Duodenal mucosa (tissue), 2 donors: Measurements from ENCODE around the gene TEX2.

ENCODE experiments used
- H3K27ac ChIP-seq: one replicate; pipeline ENCODE4 v1.7.0; 2013; ENCODE audit warnings: low read depth, low read length
- H3K27me3 ChIP-seq, 2 donors: one replicate each; pipeline ENCODE4 v1.7.0; 2013; ENCODE audit warnings: low read length in 2 of 2, control low read depth in 1 of 2; ENCODE audit not compliant: insufficient read depth in 2 of 2, control insufficient read depth in 1 of 2
- H3K36me3 ChIP-seq, 2 donors: one replicate each; pipeline ENCODE4 v1.7.0; 2013; ENCODE audit warnings: low read length in 2 of 2, control low read depth in 1 of 2; ENCODE audit not compliant: insufficient read depth in 2 of 2, control insufficient read depth in 1 of 2
- H3K4me1 ChIP-seq, 2 donors: one replicate each; pipeline ENCODE4 v1.7.0; 2013; ENCODE audit warnings: low read length in 2 of 2, control low read depth in 1 of 2; ENCODE audit not compliant: insufficient read depth in 2 of 2, control insufficient read depth in 1 of 2
- H3K4me3 ChIP-seq, 2 donors: one replicate each; pipeline ENCODE4 v1.7.0; 2013; ENCODE audit warnings: low read length in 2 of 2, low read depth in 1 of 2
- H3K9ac ChIP-seq, 2 donors: one replicate each; pipeline ENCODE4 v1.7.0; 2013; ENCODE audit warnings: low read length in 2 of 2, low read depth in 1 of 2
- H3K9me3 ChIP-seq, 2 donors: one replicate each; pipeline ENCODE4 v1.7.0; 2013; ENCODE audit warnings: low read length in 2 of 2, control low read depth in 1 of 2; ENCODE audit not compliant: control insufficient read depth in 1 of 2

TEX2 gene

GRCh38 chr17:64109400-64109799 lies 153.7 kb downstream of the TEX2 start:
- Histone ChIP-seq H3K27me3 (no peaks in the 10 kb centered on the region), H3K36me3 (no peaks in the 10 kb centered on the region), H3K9me3 (no peaks in the 10 kb centered on the region), H3K9ac (no peak overlapping the region), H3K27ac (no peak overlapping the region), H3K4me1 (peaks cover 33 to 44% of the 10 kb centered on the region in 2 donors), H3K4me3 (no peak overlapping the region)

GRCh38 chr17:64107500-64108236 lies 155.4 kb downstream of the TEX2 start:
- H3K36me3 ChIP-seq: no peaks in the 10 kb centered on the region
- no peaks in the 10 kb centered on the region for H3K9me3 ChIP-seq
- H3K27ac ChIP-seq: no peak overlapping the region
- H3K27me3 ChIP-seq: no peaks in the 10 kb centered on the region
- H3K9ac ChIP-seq: no peak overlapping the region
- H3K4me3 ChIP-seq: no peak overlapping the region
- peaks cover 36 to 45% of the 10 kb centered on the region in 2 donors for H3K4me1 ChIP-seq

DNA sequence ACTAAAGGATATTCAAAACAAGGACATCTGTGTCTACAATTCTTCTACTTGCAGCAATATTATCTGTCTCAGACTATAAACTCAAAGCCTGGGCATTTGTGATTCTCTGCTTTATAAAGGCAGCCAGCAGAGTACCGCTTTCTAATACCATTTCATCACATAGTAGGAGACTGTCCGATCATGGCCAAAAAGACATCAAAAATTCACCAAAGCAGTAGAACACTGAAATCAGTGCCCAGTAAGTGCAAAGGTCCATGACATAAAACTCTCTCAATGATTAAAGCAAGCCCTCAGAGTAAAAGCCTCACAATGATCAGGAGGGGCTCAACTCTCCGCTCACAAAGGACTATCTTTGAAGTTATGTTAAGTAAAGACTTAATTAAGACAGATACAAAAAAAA lies 156.1 kb downstream of the TEX2 start:
- Histone ChIP-seq H3K4me3 (no peak overlapping the region), H3K9ac (no peak overlapping the region), H3K36me3 (no peaks in the 10 kb centered on the region), H3K27ac (no peak overlapping the region), H3K9me3 (no peaks in the 10 kb centered on the region), H3K27me3 (no peaks in the 10 kb centered on the region), H3K4me1 (peaks cover 36 to 51% of the 10 kb centered on the region in 2 donors)

- no peak overlapping the region for H3K27ac ChIP-seq
- H3K4me3 ChIP-seq: no peak overlapping the region
- H3K27me3 ChIP-seq: no peaks in the 10 kb centered on the region
- H3K4me1 ChIP-seq: peaks cover 51 to 61% of the 10 kb centered on the region in 2 donors
- H3K9ac ChIP-seq: no peak overlapping the region
- H3K36me3 ChIP-seq: peaks cover 0 to 3% of the 10 kb centered on the region in 2 donors
- H3K9me3 ChIP-seq: no peaks in the 10 kb centered on the region
These were observed 159.4 kb downstream of the TEX2 start for GRCh38 chr17:64103391-64104364.

DNA sequence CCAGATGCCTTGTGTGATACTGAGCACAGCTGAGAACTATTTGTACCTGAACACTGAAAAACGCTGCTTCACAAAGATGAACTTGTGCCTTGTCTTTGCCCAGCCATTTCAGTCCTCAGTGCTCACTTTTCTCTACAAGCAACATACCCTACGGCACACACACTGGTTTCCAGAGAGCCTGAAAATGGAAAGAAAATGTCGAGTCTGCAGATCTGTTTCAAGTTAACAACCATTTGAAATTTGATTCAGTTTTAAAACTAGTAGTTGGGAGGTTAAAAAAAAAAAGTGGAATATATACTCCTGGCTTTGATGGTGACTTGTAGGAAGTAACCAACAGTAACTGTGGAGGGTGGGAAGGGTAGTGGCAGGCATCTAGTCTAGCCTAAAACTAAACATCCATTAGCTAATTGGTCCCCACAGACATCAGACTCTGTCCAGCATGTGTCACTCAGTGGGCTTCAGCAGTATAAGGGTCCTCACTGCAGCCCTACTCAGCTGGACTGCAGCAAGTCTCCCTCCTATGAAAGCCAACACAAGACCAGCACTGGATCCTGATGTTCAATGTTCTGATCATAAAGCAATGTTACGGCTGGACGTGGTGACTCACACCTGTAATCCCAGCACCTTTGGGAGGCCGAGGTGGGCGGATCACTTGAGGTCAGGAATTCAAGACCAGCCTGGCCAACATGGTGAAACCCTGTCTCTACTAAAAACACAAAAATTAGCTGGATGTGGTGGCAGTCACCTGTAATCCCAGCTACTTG lies 160.3 kb downstream of the TEX2 start:
- no peak overlapping the region for H3K27ac ChIP-seq
- peaks cover 3 to 4% of the 10 kb centered on the region in 2 donors for H3K36me3 ChIP-seq
- H3K4me1 ChIP-seq: peaks cover 43 to 54% of the 10 kb centered on the region in 2 donors
- no peaks in the 10 kb centered on the region for H3K9me3 ChIP-seq
- no peak overlapping the region for H3K4me3 ChIP-seq
- no peak overlapping the region for H3K9ac ChIP-seq
- H3K27me3 ChIP-seq: no peaks in the 10 kb centered on the region

DNA sequence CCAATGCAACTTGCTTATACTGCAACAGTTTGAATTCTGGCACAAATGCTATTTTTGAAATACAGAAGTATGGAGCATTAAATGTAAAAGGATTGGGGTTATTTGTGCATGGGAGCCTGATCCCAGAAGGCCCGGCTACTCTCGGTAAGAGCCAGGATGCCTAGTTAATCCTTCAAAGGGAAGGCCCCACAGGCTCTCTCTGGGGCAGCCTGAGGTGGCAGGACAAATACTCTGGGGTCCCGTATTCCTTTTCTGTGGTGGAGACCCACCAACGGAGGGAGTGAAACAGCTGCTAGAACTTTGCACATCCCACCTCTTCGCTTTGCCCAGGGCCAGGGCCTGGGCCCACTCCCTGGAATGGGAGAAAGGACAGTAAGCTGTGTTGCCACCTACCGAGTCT lies 163.5 kb downstream of the TEX2 start:
- Histone ChIP-seq H3K4me3 (no peak overlapping the region), H3K27me3 (no peaks in the 10 kb centered on the region), H3K36me3 (peaks cover 17 to 24% of the 10 kb centered on the region in 2 donors), H3K9me3 (no peaks in the 10 kb centered on the region), H3K4me1 (peaks cover 32 to 35% of the 10 kb centered on the region in 2 donors), H3K9ac (no peak overlapping the region), H3K27ac (no peak overlapping the region)
